Measurements from ENCODE around the gene CACNB2.
"Not testable (repeated sequence)": the region's sequence is repeated elsewhere in the genome, so short reads cannot be mapped to it uniquely, and the experiment has no call there.

Gene CACNB2

DNA sequence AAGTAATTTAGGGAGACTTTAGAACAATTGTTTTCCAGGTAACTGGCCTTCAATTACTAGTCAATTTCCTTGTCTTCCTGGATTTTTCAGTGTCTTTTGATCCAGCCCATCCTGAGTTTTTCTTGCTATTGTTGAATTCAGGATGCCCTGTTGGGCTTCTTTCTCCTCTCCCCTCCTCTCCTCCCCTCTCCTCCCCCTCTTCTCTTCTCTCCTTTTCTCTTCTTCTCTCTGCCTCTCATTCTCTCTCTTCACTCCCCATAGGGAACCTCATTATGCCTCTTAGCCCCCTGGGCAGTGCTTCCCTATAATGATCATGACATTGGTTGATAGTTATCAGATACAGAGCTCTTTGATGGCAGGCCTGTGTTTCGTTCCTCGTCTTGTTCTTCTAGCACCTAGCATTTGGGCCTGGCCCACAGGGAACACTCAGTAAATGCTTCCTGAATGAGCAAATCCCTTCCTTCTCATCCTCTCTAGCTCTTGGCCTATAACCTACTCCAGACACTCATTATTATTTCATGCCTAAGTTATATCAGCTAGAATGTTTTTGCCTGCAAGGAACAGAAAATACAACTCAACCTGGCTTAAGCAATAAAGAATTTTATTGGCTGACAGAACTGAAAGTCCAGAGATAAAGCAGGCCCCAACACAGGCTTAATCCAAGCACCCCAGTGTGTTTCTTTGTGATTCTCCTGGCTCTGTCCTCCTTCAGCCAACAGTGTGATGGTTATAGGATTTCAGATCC is 56.8 kb downstream of the CACNB2 start:
- no peak for DNase-seq (ENCODE audit: low read depth in 4 of 4, low spot score in 1 of 4)

DNA sequence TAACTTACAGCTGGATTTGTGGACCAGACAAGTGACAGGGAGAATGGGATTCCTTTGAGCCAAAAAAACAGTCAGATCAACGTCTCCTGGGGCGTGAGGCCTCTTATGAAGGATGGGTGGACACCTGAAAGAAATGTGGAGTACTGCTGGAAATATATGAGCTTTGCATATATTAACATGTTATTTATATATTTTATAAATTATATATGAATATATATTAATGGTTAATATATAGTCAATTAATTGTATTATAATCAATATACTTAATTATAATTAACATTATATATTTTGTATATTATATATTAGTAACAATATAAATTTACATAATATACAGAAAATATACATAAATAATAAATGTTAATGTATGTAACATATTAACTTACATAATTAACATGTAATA is 57.5 kb downstream of the CACNB2 start:
- no peak for DNase-seq (ENCODE audit: low read depth in 4 of 4, low spot score in 1 of 4)

DNA sequence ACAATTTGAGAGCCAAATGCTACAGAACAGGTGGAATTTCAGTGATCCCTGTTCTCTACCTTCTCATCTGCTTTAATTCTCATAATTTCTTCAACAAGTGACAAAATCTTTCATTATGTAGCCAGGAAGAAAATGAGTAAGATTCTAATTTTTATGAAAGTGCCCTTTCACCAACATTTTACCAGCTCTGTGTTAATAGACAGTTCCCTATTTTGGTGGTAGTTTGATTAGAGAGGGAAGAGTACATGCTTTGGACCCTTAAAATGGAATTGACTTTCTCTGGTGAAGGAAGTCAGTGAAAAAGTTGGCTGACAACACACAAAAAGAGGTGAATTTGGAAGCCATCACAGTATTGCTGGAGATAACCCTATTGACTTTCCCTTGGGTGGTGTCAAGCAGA is 61.7 kb downstream of the CACNB2 start:
- DNase-seq (ENCODE audit: low read depth in 4 of 4, low spot score in 1 of 4) = no peak

DNA sequence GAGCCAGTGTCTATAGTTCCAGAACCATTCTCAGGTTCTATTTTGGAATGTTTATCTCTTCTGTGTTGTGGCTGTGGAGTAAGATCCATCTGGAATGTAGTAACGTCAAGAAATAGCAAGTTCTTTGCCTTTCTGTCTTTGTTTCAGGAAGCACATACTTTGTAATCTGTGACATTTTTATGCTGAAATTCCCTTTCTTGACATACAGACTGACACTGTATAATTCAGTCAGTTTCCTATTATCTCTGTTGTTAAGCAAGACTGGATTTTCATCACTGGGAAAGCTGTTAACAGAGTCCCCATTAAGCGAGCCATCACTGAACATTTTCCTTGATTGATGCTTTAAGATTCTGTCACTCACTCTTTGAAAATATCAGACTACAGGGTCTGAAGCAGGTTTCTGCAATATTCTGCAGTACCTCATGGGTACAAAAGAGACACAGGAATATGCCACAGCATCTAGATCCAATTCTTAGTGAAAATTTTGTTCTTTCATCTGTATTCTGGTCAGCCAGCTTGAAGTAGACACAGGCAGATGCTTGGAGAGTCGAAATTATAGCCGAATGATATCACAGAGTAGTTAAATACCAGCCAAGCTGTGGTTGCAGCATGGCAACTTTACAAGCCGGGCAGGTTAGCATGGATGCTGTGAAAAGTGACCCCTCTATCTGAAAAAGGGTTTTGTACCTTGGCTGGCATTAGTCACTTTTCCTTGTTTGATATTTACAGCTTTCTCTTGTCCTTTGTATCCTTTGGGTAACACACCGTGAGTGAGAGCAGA is 62.6 kb downstream of the CACNB2 start:
- no peak for DNase-seq (ENCODE audit: low read depth in 4 of 4, low spot score in 1 of 4)

DNA sequence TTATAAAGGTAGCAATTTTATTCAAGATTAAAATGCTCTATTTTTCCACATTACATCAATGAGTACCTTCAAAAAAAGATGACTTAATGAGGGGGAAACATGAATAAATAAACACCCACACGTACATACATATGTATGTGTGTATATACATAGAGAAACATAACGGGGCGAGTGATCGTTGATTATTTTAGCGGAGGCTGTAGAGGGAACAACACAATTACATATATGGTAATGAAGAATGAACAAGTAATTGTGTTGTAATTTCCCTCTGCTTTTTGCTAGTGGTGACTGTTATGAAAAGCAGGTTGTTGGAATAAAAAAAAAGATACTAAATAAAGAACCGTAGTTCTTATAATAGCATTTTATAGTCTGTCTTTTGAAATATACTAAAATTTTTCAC is 63.2 kb downstream of the CACNB2 start:
- DNase-seq (ENCODE audit: low read depth in 4 of 4, low spot score in 1 of 4) = no peak

DNA sequence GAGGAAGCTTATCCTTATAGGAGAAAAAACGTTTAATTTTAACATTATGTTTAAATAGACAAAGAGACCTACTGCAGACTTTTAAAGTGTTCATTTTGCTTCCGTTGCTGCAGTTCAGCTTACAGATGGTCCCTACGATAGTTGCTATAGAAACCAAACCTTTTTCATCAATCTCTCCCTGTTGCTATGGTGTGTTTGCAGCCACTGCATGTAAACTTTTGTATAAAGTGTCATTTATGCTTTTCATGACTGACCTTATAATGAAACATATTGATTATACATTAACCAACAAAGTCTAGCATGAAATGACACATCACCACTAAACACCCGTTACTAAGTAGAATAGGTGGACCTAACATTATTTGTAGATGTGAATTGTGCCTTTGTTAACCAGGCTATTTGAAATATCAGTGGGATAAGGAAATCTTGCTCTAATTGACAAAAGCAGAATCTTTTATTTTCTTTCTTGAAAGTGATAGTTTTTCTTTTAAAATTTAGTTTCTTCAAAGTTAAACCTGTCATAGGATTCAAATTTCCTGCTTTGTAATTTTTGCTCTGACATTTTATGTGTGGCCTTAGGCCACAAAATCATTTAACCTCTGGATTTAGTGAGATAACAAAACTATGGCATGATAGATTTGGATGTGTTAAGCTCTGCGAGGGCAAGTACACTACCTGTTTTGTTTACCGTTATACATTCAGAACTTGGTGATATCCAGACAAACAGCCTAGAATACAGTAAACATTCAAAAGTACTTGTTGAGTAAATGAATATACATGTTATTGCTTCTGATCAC is 64.0 kb downstream of the CACNB2 start:
- no peak for DNase-seq (ENCODE audit: low read depth in 4 of 4, low spot score in 1 of 4)

DNA sequence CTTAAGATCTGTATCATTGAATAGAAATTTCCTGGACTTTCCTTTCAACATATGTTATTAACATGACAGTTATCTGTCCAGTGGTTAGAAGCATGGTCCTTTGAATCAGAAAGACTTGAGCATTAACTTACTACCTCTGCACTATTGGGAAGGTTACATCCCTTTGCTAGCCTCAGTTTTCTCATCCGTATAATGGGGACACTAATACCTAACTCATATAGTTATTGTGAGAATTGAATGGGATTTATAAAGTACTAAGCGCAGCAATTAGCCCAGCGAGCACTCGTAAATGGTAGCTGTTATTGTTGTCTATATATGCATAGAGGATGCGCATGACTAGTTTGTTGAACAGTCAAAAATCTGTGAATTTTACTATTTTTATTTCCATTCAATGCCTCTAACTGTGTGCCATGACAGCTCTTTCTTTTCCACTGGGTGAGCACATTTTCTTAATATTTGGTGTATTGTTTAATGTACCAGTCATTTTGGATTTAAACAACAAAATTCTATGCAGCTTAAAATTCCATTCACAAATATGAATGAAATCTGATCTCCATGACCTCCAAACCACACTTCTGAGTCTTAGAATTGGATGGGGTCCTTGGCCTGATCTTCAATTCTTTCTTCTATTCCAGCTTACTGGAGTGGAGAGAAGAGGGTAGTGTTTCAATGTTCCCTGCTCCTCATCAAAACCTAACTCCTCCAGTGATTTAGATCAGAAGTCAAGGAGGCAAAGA is 65.0 kb downstream of the CACNB2 start:
- DNase-seq (ENCODE audit: low read depth in 4 of 4, low spot score in 1 of 4) = no peak

DNA sequence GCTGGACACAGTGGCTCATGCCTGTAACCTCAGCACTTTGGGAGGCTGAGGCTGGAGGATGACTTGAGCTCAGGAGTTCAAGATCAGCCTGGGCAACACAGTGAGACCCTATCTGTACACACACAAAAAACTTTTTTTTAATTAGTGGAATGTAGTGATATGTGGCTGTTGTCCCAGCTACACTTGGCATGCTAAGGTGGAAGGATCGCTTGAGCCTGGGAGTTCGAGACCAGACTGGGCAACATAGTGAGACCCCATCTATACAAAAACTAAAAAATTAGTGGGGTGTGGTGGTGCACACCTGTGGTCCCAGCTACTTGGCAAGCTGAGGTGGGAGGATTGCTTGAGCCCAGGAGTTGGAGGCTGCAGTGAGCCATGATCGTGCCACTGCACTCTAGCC is 68.0 kb downstream of the CACNB2 start:
- DNase-seq (ENCODE audit: low read depth in 4 of 4, low spot score in 1 of 4) = not testable (repeated sequence)

DNA sequence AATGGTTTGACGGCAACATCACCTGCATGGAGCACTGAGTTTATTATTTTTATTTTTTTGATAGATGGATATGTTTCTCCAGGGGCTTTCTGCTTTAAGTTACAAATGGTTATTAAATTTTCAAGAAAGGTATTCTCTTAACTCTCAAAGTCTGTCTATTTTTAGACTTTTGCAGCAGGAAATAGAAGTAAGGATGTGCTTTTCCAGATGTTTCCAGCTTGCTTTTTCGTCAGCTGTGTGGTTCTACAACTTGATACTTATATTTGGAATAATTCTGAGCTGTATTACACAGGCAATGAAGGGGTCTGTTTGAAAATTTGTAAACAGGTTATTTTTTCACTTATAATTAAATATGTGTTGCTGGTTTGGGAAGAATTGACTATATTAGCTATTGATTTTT is 69.0 kb downstream of the CACNB2 start:
- no peak for DNase-seq (ENCODE audit: low read depth in 4 of 4, low spot score in 1 of 4)

DNA sequence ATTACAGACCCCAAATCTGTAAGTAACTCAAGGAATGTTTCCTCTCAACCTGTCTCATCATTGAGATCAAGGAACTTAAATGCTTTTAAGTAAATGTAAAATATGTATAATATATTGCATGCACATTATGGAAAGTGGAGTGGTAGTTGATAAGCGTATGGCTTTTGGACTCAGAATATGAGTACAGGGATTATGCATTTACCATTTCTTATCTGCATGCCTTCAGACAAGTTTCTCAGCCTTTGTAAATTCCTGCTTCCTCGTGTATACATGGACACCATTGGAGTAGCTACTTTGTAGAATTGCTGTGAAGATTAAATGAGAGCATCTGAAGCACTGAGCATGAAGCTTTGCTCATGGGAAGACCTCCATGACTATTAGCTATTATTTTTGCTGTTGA is 70.5 kb downstream of the CACNB2 start:
- DNase-seq (ENCODE audit: low read depth in 4 of 4, low spot score in 1 of 4) = no peak

DNA sequence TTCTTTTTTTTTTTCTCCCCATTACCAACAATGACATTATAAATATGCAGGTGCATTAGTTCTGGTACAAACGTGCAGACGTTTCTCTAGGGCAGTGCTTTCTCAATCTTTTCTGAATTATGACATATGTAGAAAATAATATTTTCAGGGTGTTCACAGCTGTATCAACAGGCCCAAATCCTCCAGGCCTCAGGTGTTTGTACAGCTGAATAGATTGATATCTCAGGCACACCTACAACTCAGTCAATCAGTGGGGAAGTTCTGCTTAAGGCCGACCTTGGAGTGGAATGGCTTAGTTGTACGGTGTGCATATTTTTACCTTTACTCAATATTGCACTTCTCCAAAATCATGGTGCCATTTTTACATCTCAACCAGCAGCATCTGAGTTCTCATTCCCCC is 71.6 kb downstream of the CACNB2 start:
- DNase-seq (ENCODE audit: low read depth in 4 of 4, low spot score in 1 of 4) = no peak

DNA sequence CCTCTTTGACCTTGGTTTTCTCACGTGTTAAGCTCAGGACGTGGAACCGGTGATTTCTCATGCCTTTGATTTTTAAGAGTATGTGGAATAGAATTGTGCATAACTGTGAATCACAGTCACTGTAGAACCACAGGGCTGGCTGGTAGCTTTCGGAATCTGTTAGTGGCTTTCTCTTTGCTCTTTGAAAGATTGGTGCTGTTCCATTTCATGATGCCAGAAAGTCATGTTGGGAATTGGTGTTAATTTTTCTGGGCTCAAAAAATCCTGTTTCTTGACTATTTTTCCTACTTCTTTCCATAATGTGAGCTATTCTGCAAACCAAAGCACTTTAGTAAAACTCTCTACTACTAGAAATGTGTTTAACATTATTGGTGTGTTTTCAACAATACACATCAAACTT is 73.0 kb downstream of the CACNB2 start:
- DNase-seq (ENCODE audit: low read depth in 4 of 4, low spot score in 1 of 4) = no peak

DNA sequence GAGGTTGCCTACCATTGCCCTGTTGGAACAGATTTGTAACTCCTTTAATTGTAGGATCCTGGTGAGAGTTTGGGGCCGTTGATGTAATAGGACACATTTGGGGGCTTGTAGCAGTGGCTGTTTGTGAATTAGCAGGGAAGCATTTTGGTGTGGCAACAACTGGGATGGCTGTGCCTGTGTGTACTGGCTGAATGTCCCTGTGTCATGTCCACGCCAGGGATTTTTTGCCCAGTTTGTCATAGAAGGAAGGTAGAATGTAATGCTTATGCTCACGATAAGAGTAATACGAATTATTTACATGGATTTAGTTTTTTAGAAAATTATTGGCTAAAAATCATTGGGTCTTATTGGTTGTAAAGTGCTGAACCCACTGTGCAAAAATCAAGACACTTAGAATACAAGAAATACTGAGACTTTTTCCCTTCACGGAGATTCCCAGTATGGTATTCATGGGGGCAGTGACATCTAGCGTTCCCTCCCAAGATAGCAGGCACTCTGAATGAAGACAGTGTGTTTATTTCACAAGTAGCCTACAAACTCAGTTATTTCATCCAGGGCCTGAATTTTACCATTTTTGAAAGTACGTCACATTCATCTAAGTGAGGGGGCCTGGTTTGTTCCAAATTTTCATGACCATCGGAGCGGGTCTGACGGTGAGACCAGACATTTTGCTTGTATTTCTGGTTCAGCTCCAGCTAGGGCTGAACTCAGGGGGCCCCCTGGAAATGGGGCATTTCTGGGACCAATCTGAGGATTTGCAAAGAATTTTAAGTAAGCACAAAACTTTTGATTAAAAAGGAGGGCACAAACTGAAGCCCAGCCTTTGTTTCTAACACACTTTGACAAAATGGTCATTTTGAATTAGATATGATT is 74.7 kb downstream of the CACNB2 start:
- peak in 1 of 4 experiments; percentile 2 for DNase-seq (ENCODE audit: low read depth in 4 of 4, low spot score in 1 of 4)

DNA sequence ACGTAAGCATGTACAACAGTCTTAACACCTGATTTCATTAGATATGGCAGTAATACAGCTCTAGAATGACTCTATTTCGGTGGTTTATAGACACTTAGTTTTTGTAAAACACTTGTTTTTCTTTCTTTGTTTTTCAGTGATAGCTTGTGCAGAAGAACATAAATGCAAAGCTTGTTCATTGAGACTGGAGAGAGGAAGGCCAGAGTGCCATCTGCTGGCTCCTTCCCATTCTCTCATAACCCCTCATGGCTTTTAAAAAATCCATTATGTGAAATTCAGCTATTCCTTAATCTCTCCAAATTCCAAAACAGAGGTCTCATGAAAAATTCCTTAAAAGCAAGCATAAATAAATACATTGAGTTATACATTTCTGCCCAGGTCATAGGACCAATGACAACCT is 76.3 kb downstream of the CACNB2 start:
- DNase-seq (ENCODE audit: low read depth in 4 of 4, low spot score in 1 of 4) = no peak

DNA sequence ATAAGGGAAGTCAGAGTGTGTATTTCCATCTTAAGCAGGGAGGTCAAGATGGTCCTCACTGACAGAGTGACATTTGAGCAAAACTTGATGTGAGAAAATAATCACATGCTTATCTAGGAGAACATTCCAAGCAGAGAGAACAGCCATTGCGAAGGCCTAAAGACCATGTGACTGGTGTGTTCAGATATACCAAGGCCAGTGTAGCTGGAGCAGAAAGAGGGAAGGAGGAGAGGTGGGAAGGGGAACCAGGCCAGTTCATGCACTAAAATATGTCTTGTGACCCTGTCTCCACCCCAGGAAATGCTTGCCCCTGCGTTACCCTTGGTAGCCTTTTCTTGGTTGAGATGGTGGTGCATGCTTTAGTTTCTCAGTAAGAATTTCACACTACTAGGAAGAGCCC is 77.4 kb downstream of the CACNB2 start:
- DNase-seq (ENCODE audit: low read depth in 4 of 4, low spot score in 1 of 4) = no peak

DNA sequence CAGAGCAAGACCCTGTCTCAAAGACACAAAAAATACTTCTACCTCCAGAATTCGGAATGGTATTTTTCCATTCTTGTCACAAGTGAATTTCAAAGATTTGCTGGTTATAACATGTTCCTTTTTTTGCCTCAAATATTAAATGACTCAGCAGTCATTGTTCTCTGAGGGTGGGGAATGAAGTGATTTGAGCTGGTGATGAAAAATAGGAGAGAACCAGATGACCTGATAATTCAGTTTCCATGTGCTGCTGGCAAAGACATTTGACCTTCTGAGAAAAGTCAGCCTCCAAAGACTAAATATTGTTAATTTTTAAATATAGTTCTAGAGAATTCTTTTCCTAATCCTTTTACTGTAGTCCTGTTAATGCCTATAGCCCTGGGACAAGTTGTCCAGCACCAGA is 78.9 kb downstream of the CACNB2 start:
- DNase-seq (ENCODE audit: low read depth in 4 of 4, low spot score in 1 of 4) = no peak

DNA sequence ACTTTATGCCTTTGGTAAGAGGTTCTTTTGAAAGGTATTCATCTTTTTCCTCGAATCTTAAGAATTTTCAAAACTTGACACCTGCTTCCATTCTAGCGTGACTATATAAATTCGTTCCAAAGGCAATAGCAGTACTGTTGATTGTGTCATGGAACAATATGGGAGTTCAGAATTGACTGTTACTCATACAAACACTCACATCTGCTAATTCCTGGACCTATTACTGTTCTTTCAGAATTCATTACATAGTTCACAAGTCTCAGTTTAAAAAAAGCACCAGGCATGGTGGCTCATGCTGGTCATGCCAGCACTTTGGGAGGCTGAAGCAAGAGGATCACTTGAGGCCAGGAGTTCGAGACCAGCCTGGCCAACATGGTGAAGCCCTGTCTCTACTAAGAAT is 80.9 kb downstream of the CACNB2 start:
- no peak for DNase-seq (ENCODE audit: low read depth in 4 of 4, low spot score in 1 of 4)

DNA sequence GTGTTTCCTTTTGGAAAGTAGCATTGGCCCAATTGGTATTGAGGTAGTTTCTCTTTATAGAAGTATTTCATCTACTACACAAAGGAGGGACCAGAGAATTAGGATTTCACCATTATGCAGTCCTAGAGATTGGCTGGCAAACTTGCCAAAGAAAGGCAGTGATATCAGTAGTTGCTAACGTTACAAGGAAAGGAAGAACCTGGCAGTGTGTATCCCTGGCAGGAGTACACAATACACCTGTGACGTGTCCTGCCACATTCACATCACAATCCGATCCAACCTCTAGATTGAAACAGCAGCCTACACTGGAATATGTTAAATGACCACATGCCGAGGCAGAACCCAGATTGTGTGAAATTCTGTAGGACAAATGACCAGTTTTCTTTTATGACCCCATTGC is 81.7 kb downstream of the CACNB2 start:
- DNase-seq (ENCODE audit: low read depth in 4 of 4, low spot score in 1 of 4) = no peak

DNA sequence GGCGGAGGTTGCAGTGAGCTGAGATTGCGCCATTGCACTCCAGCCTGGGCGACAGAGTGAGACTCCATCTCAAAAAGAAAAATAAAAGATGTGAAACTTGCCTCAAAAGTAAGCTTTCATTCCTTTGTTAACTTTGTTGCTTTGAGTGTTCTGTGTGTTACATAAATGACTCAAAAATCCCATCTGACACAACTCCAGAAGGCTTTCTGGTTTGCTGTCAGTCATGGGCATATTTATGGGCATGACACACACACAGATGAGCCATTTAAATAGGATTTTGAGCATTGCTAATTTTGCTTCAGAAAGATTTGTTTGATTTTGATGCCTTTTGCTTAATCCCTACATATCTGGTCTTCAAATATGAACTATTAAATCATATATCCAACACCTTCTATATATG is 82.6 kb downstream of the CACNB2 start:
- DNase-seq (ENCODE audit: low read depth in 4 of 4, low spot score in 1 of 4) = no peak

DNA sequence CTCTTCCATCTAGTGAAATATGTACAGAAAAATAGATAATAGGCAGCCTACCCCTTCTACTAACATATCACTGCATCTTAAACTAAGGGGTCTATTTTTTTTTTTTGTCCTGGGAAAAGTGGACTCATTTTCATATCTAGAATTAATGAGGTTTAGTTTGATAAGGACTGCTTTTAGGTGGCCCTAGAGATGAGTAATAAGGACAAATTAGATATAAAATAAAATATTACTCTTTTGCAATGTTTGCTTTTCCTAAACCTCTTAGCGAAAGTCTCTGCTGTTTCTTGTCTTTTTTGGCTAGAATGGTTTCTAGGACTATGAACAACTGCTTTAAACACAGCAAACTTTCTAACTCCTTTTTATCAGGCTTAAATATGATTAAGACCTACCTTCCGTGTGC is 83.7 kb downstream of the CACNB2 start:
- no peak for DNase-seq (ENCODE audit: low read depth in 4 of 4, low spot score in 1 of 4)

All from stimulated activated CD4-positive, alpha-beta T cell treated with anti-CD3 and anti-CD28 coated beads, Interleukin-1b, Interleukin-23, amount 100 ng/mL, for 24 hours (primary cell).